HepG2 (cell line): ENCODE data around the gene HECTD2. TPM values are rescaled to one million over a fixed set of nuclear protein-coding genes. Genes with fewer than 3 reads are reported as not detected.

Experiments
- BCLAF1 ChIP-seq: fragments of 450-650 bp; IDR thresholded peaks from 2 replicates; pipeline ENCODE4 v1.6.1; 2017; ENCODE audit warnings: mild to moderate bottlenecking
- BRCA1 ChIP-seq: sonication (generic); formaldehyde crosslinking; IDR thresholded peaks from 2 replicates; pipeline ENCODE4 v1.4.0; 2020; ENCODE audit warnings: missing genetic modification reagents
- CREB3 ChIP-seq: sonication (generic); formaldehyde crosslinking; IDR thresholded peaks from 2 replicates; pipeline ENCODE4 v1.5.0; 2020; ENCODE audit warnings: missing genetic modification reagents
- E2F1 ChIP-seq: sonication (generic); formaldehyde crosslinking; IDR thresholded peaks from 2 replicates; pipeline ENCODE4 v1.5.0; 2020; ENCODE audit warnings: missing genetic modification reagents
- ETV6 ChIP-seq: sonication (generic); formaldehyde crosslinking; conservative IDR thresholded peaks from 2 replicates; pipeline ENCODE4 v1.4.0; 2020; ENCODE audit warnings: missing genetic modification reagents
- GRHL1 ChIP-seq: sonication (generic); formaldehyde crosslinking; conservative IDR thresholded peaks from 2 replicates; pipeline ENCODE4 v1.8.0; 2022; ENCODE audit warnings: missing genetic modification reagents
- GTF3A ChIP-seq: sonication (generic); formaldehyde crosslinking; conservative IDR thresholded peaks from 2 replicates; pipeline ENCODE4 v1.4.0; 2020; ENCODE audit warnings: mild to moderate bottlenecking, missing genetic modification reagents
- ISX ChIP-seq: sonication (generic); formaldehyde crosslinking; conservative IDR thresholded peaks from 2 replicates; pipeline ENCODE4 v1.5.0; 2020; ENCODE audit warnings: missing genetic modification reagents
- JARID2 ChIP-seq: sonication (generic); formaldehyde crosslinking; IDR thresholded peaks from 2 replicates; pipeline ENCODE4 v1.8.1; 2023; ENCODE audit warnings: missing genetic modification reagents, inconsistent platforms; ENCODE audit not compliant: insufficient replicate concordance
- NFATC3 ChIP-seq: sonication (generic); formaldehyde crosslinking; IDR thresholded peaks from 2 replicates; pipeline ENCODE4 v1.5.1; 2020; ENCODE audit warnings: mild to moderate bottlenecking, missing genetic modification reagents
- NFIB ChIP-seq: sonication (generic); formaldehyde crosslinking; IDR thresholded peaks from 2 replicates; pipeline ENCODE4 v1.9.0; 2021; ENCODE audit warnings: missing genetic modification reagents, mild to moderate bottlenecking, borderline replicate concordance
- PAF1 ChIP-seq: IDR thresholded peaks from 2 replicates; pipeline ENCODE4 v1.6.1; 2016; ENCODE audit warnings: missing genetic modification reagents, missing compliant biosample characterization
- SNAPC2 ChIP-seq: sonication (generic); formaldehyde crosslinking; IDR thresholded peaks from 2 replicates; pipeline ENCODE4 v1.8.1; 2022; ENCODE audit warnings: mild to moderate bottlenecking, missing genetic modification reagents
- STAT5B ChIP-seq: sonication (generic); formaldehyde crosslinking; IDR thresholded peaks from 2 replicates; pipeline ENCODE4 v1.4.0; 2020; ENCODE audit warnings: missing genetic modification reagents
- YY1 ChIP-seq: IDR thresholded peaks from 2 replicates; pipeline ENCODE4 v1.6.1; 2011; ENCODE audit warnings: low read length, low read depth, moderate library complexity, mild to moderate bottlenecking; ENCODE audit not compliant: insufficient read depth, insufficient replicate concordance
- ZEB1 ChIP-seq: IDR thresholded peaks from 2 replicates; pipeline ENCODE4 v1.6.1; 2012; ENCODE audit warnings: mild to moderate bottlenecking, low read depth, inconsistent platforms; ENCODE audit not compliant: insufficient replicate concordance
- ZNF274 ChIP-seq: sonication (generic); formaldehyde crosslinking; IDR thresholded peaks from 2 replicates; pipeline ENCODE4 v1.5.1; 2020; ENCODE audit warnings: mild to moderate bottlenecking, missing genetic modification reagents
- ZNF331 ChIP-seq: sonication (generic); formaldehyde crosslinking; IDR thresholded peaks from 2 replicates; pipeline ENCODE4 v1.4.0; 2020; ENCODE audit warnings: missing genetic modification reagents
- ZNF556 ChIP-seq: sonication (generic); formaldehyde crosslinking; IDR thresholded peaks from 2 replicates; pipeline ENCODE4 v1.4.0; 2020; ENCODE audit warnings: mild to moderate bottlenecking, missing genetic modification reagents, borderline replicate concordance
- ZSCAN12 ChIP-seq: sonication (generic); formaldehyde crosslinking; IDR thresholded peaks from 2 replicates; pipeline ENCODE4 v1.9.0; 2021; ENCODE audit warnings: mild to moderate bottlenecking, missing genetic modification reagents
- ZSCAN5A ChIP-seq: sonication (generic); formaldehyde crosslinking; IDR thresholded peaks from 2 replicates; pipeline ENCODE4 v1.8.0; 2022; ENCODE audit warnings: mild to moderate bottlenecking, missing genetic modification reagents, borderline replicate concordance
- polyA plus RNA-seq, 8 experiments: library from polyadenylated mRNA; depleted of rRNA in 3 of 8; stranded (reverse) in 7 of 8; unstranded in 1 of 8; fragments of >200 nt; fragmentation: Illumina TruSeq in 4 of 8; extraction: Trizol in 4 of 8; gene quantifications; 2 replicates each; pipeline versions ENCODE4 v1.2.1 to v1.2.3, GENCODE V29; 2011 to 2016; ENCODE audit warnings: low read depth in 4 of 8, missing spikeins in 1 of 8, mixed read lengths in 1 of 8; ENCODE audit not compliant: insufficient read depth in 1 of 8
- total RNA-seq, 5 experiments: library from RNA; depleted of rRNA; stranded (reverse); fragments of >200 nt; fragmentation: Illumina TruSeq; extraction: Trizol; gene quantifications; 2 replicates each; pipeline ENCODE4 v1.2.3, GENCODE V29; 2016; ENCODE audit warnings: low read depth in 1 of 5

The HECTD2 gene
- total and polyA plus RNA-seq, 2 of the 13 experiments (the other 11 are each of a cell fraction or from before 2014, with no cell fraction given), result 3.2 to 5.2 TPM

GRCh38 chr10:91556691-91557566 is 146.8 kb downstream of the HECTD2 start (continued):
- no peak for TF ChIP-seq SNAPC2 (CRISPR knock-in tag)
- TF ChIP-seq ZEB1, result peak; percentile 65
- TF ChIP-seq YY1, result no peak
- TF ChIP-seq GTF3A, result no peak
- peak; percentile 72; the same call in 1 of the 2 replicates for TF ChIP-seq ZSCAN5A (CRISPR knock-in tag)
- TF ChIP-seq JARID2, result no peak
- no peak for TF ChIP-seq E2F1 (CRISPR knock-in tag)
- TF ChIP-seq NFIB, result no peak
- TF ChIP-seq ISX, result no peak
- peak; percentile 82; the same call in 1 of the 2 replicates for TF ChIP-seq ZNF556 (CRISPR knock-in tag)
- TF ChIP-seq BRCA1 (CRISPR knock-in tag), result peak; percentile 67; the same call in 1 of the 2 replicates
- no peak for TF ChIP-seq NFATC3 (CRISPR knock-in tag)
- no peak for TF ChIP-seq PAF1
- no peak for TF ChIP-seq ZNF274 (CRISPR knock-in tag)
- peak; percentile 64; the same call in 1 of the 2 replicates for TF ChIP-seq ZSCAN12 (CRISPR knock-in tag)
- no peak for TF ChIP-seq ETV6 (CRISPR knock-in tag)
- no peak for TF ChIP-seq BCLAF1
- TF ChIP-seq STAT5B, result no peak
- no peak for TF ChIP-seq GRHL1
- TF ChIP-seq CREB3 (CRISPR knock-in tag), result 0 out of 2 replicates have a peak, but pooled peaks have one; percentile 22
- peak; percentile 83 for TF ChIP-seq ZNF331
